ENCODE data around the gene ZNF750. TPM values are rescaled to one million over a fixed set of nuclear protein-coding genes. Genes with fewer than 3 reads are reported as not detected.

The ZNF750 gene
- total and polyA plus RNA-seq, 2 experiments from 2014 or later, result 0.13 to 0.17 TPM

DNA sequence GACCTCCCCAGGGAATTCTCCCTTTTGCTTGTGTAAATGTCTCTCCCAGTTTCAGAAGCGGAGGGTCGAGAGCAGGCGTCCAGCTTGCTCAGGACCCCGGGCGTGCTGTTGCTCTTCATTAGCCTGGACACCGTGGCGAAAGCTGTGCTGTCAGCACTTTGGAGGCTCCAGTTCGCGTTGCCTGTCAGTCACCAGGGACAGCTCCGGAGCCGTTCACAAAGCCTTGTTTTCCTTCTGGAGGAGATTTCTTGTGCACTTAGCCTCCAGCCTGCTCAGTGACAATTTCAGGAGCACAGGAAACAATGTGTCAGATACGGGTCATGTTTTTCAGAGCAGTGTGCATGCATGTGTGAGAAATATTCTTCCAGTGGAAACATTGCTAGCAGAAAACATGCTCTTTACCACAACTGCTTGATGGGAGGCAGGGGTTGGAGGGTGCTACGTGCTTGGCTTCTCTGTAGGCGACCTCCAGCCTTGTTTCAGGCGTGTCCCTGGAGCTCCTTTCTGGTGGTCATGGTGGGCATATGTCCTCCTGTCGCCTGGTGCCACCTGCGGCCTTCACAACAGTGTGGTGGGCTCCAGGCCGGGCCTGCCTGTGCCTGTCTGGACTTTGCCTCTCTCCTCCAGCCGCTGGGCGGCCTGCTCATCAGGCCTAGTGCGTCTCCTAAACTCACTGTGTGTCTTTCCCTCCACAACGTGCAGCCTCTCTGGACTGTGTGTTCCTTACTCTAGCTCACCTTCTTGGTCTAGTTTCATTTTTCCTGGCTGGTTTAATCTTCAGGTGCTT lies 29.0 kb downstream of the ZNF750 start:
- Histone ChIP-seq H3F3A (replicated peaks; ENCODE audit: low read depth) (no peaks in the 10 kb centered on the region), H3K4me1 (ENCODE audit: insufficient read depth) (no peaks in the 10 kb centered on the region), H3K4me3 (no peak overlapping the region), H3K36me3 (ENCODE audit: insufficient read depth) (0 out of 2 replicates have a peak, but pooled peaks cover 8% of the 10 kb centered on the region), H3K9me2 (ENCODE audit: insufficient read depth) (no peaks in the 10 kb centered on the region), H2AFZ (no peak overlapping the region), H3K4me2 (no peak overlapping the region), H3K79me2 (replicated peaks; ENCODE audit: insufficient read depth) (no peaks in the 10 kb centered on the region), H3K27me3 (ENCODE audit: insufficient read depth) (no peaks in the 10 kb centered on the region), H4K20me1 (replicated peaks; ENCODE audit: insufficient read depth) (peaks cover 3% of the 10 kb centered on the region), H3K27ac (ENCODE audit: low read depth) (no peak overlapping the region)
- Mint-ChIP-seq H3K4me1 (no peaks in the 10 kb centered on the region), H3K36me3 (ENCODE audit: low read depth) (peaks cover 56% of the 10 kb centered on the region), H3K27me3 (ENCODE audit: insufficient read depth, low read depth, poor library complexity) (peaks cover 9% of the 10 kb centered on the region), H3K27ac (no peak overlapping the region), H3K9me3 (no peaks in the 10 kb centered on the region), H3K4me3 (no peak overlapping the region)
- TF ChIP-seq ZNF114 (CRISPR knock-in tag; IDR thresholded peaks at IDR 0.05) (no peak), NANOG (IDR thresholded peaks at IDR 0.05; ENCODE audit: borderline replicate concordance) (no peak), CTCF (conservative IDR thresholded peaks at IDR 0.05; ENCODE audit: low read depth in 2 of 2) (no peak), REST (IDR thresholded peaks at IDR 0.05; ENCODE audit: unreplicated experiment) (no peak), CREB1 (CRISPR knock-in tag; IDR thresholded peaks at IDR 0.05; ENCODE audit: low read depth) (no peak), ZNF331 (CRISPR knock-in tag; IDR thresholded peaks at IDR 0.05; ENCODE audit: low read depth) (no peak)
- TF ChIP-seq, protein P1, sequence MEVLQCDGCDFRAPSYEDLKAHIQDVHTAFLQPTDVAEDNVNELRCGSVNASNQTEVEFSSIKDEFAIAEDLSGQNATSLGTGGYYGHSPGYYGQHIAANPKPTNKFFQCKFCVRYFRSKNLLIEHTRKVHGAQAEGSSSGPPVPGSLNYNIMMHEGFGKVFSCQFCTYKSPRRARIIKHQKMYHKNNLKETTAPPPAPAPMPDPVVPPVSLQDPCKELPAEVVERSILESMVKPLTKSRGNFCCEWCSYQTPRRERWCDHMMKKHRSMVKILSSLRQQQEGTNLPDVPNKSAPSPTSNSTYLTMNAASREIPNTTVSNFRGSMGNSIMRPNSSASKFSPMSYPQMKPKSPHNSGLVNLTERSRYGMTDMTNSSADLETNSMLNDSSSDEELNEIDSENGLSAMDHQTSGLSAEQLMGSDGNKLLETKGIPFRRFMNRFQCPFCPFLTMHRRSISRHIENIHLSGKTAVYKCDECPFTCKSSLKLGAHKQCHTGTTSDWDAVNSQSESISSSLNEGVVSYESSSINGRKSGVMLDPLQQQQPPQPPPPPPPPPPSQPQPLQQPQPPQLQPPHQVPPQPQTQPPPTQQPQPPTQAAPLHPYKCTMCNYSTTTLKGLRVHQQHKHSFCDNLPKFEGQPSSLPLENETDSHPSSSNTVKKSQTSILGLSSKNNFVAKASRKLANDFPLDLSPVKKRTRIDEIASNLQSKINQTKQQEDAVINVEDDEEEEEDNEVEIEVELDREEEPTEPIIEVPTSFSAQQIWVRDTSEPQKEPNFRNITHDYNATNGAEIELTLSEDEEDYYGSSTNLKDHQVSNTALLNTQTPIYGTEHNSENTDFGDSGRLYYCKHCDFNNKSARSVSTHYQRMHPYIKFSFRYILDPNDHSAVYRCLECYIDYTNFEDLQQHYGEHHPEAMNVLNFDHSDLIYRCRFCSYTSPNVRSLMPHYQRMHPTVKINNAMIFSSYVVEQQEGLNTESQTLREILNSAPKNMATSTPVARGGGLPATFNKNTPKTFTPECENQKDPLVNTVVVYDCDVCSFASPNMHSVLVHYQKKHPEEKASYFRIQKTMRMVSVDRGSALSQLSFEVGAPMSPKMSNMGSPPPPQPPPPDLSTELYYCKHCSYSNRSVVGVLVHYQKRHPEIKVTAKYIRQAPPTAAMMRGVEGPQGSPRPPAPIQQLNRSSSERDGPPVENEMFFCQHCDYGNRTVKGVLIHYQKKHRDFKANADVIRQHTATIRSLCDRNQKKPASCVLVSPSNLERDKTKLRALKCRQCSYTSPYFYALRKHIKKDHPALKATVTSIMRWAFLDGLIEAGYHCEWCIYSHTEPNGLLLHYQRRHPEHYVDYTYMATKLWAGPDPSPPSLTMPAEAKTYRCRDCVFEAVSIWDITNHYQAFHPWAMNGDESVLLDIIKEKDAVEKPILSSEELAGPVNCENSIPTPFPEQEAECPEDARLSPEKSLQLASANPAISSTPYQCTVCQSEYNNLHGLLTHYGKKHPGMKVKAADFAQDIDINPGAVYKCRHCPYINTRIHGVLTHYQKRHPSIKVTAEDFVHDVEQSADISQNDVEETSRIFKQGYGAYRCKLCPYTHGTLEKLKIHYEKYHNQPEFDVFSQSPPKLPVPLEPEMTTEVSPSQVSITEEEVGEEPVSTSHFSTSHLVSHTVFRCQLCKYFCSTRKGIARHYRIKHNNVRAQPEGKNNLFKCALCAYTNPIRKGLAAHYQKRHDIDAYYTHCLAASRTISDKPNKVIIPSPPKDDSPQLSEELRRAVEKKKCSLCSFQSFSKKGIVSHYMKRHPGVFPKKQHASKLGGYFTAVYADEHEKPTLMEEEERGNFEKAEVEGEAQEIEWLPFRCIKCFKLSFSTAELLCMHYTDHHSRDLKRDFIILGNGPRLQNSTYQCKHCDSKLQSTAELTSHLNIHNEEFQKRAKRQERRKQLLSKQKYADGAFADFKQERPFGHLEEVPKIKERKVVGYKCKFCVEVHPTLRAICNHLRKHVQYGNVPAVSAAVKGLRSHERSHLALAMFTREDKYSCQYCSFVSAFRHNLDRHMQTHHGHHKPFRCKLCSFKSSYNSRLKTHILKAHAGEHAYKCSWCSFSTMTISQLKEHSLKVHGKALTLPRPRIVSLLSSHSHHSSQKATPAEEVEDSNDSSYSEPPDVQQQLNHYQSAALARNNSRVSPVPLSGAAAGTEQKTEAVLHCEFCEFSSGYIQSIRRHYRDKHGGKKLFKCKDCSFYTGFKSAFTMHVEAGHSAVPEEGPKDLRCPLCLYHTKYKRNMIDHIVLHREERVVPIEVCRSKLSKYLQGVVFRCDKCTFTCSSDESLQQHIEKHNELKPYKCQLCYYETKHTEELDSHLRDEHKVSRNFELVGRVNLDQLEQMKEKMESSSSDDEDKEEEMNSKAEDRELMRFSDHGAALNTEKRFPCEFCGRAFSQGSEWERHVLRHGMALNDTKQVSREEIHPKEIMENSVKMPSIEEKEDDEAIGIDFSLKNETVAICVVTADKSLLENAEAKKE (CRISPR knock-in tag; IDR thresholded peaks at IDR 0.05), result no peak
- no peak for DNase-seq (ENCODE audit: low spot score)
- no peak for ATAC-seq

Measured in GM23338 (cell line).